ENCODE data around the gene CD8A. TPM values are rescaled to one million over a fixed set of nuclear protein-coding genes. Genes with fewer than 3 reads are reported as not detected.

Gene CD8A
- total RNA-seq, 1 donor from 2014 or later, result 0.19 TPM

DNA sequence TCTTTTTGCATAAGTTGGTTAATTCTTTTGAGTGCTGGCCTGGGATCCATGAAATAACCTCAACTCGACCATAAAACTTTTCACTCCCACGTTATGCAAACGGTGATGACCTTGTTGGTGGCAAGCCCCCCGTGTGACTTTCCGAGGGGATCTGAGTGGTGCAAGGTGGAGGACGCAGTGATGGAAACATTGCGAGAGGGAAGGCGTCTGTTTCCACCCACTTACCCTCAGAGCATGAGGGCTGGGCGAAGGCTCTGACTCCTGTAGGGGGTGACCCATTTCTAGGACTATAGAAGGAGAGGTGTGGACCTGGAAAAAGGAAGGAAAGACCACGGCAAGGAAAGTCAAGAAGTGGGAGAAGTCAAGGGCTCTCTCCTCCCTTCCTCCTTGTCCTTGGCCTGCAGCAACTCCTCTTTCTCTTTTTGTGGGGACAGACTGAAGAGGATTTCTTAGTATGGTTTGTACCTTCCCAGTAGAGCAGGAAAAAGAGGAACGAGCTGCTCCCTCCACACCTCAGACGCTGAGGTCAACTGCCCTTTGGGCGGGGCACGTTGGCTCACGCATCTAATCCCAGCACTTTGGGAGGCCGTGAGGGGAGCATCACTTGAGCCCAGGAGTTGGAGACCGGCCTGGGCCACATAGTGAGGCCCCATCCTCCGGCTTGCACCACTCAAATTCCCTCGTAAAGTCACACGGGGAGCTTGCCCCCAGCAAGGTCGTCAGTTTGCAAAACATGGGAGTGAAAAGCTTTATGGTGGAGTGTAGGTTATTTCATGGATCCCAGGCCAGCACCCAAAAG lies 15.5 kb upstream of the CD8A start:
- TF ChIP-seq, protein P1, sequence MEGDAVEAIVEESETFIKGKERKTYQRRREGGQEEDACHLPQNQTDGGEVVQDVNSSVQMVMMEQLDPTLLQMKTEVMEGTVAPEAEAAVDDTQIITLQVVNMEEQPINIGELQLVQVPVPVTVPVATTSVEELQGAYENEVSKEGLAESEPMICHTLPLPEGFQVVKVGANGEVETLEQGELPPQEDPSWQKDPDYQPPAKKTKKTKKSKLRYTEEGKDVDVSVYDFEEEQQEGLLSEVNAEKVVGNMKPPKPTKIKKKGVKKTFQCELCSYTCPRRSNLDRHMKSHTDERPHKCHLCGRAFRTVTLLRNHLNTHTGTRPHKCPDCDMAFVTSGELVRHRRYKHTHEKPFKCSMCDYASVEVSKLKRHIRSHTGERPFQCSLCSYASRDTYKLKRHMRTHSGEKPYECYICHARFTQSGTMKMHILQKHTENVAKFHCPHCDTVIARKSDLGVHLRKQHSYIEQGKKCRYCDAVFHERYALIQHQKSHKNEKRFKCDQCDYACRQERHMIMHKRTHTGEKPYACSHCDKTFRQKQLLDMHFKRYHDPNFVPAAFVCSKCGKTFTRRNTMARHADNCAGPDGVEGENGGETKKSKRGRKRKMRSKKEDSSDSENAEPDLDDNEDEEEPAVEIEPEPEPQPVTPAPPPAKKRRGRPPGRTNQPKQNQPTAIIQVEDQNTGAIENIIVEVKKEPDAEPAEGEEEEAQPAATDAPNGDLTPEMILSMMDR (IDR thresholded peaks at IDR 0.05; ENCODE audit: unreplicated experiment), result no peak
- Mint-ChIP-seq H3K27ac (no peak overlapping the region), H3K4me3 (ENCODE audit: low read depth) (no peak overlapping the region), H3K36me3 (ENCODE audit: insufficient read depth) (no peaks in the 10 kb centered on the region), H3K9me3 (ENCODE audit: low read depth) (no peaks in the 10 kb centered on the region), H3K4me1 (ENCODE audit: low read depth) (peaks cover 6% of the 10 kb centered on the region), H3K27me3 (peaks cover 31% of the 10 kb centered on the region)
- DNase-seq (ENCODE audit: low spot score, unreplicated experiment), result no peak

DNA sequence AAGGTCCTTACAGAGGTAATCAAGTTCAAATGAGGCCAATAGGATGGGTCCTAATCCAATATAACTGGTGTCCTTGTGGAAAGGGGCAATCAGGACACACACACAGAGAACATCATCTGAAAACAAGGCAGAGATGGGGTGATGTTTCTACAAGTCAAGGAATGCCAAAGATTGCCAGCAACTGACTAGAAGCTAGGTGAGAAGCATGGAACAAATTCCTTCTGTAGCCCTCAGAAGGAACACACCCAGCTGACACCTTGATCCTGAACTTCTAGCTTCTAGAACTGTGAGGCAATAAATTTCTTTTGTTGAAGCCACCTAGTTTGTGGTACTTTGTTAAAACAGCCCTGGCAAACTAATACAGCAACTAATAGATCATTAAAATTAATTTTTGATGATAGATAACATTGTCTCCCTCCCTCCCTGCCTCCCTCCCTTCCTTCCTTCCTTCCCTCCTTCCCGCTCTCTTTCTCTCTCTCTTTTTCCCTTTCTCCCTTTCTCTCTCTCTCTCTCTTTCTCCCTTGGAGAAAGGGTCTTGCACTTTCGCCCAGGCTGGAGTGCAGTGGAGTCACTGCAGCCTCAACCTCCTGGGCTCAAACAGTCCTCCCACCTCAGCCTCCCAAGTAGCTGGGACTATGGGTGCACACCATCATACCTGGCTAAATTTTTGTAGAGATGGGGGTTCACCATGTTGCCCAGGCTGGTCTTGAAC lies 10.3 kb upstream of the CD8A start:
- Mint-ChIP-seq H3K27me3 (peaks cover 19% of the 10 kb centered on the region), H3K27ac (no peak overlapping the region), H3K36me3 (ENCODE audit: insufficient read depth) (peaks cover 6% of the 10 kb centered on the region), H3K9me3 (ENCODE audit: low read depth) (peaks cover 12% of the 10 kb centered on the region), H3K4me1 (ENCODE audit: low read depth) (no peaks in the 10 kb centered on the region), H3K4me3 (ENCODE audit: low read depth) (no peak overlapping the region)
- no peak for DNase-seq (ENCODE audit: low spot score, unreplicated experiment)
- TF ChIP-seq, protein P1 (IDR thresholded peaks at IDR 0.05; ENCODE audit: unreplicated experiment), result no peak

DNA sequence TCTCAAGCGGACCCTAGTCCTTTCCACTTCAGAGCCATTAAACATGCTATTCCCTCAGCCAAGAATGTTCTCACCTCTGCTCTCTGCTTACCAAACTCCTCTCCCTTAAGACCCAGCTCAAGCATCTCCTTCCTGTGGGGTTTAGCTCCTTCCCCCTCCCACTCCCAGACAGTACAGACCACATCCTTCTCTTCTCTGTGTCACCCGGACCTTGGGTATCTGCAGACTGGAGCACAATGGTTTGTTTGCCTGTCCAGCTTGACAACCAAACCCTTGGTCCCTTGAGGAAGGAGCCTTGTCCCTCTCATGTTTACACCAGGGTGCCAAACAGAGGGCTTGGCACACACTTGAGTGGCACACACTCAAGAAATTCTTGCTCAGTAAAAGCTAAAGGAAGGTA lies 4.1 kb upstream of the CD8A start:
- DNase-seq (ENCODE audit: low spot score, unreplicated experiment), result no peak
- Mint-ChIP-seq H3K27me3 (peaks cover 65% of the 10 kb centered on the region), H3K27ac (no peak overlapping the region), H3K4me3 (ENCODE audit: low read depth) (no peak overlapping the region), H3K4me1 (ENCODE audit: low read depth) (peaks cover 5% of the 10 kb centered on the region), H3K9me3 (ENCODE audit: low read depth) (peaks cover 23% of the 10 kb centered on the region), H3K36me3 (ENCODE audit: insufficient read depth) (peaks cover 7% of the 10 kb centered on the region)
- TF ChIP-seq, protein P1 (IDR thresholded peaks at IDR 0.05; ENCODE audit: unreplicated experiment), result no peak

DNA sequence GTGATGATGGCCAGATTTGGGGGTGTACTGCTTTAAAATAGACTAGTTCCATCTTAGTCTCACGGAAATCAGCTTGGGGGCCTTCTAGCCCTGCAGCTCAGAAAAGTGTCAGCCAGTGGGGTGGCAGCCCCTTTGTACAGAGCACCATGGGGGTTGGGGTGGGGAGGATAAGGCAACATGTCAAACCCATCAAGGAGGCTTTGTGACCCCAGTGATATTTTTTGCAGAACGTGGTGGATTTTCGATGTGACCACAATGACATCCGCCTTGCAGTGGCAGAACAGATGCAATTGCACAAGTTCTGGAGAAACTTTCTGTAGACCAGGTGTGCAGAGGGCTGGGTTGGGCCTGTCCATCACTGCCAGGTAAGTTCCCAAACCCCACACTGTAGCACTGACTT lies 3.0 kb upstream of the CD8A start:
- H3K4me1 Mint-ChIP-seq (ENCODE audit: low read depth), result peaks cover 5% of the 10 kb centered on the region
- DNase-seq (ENCODE audit: low spot score, unreplicated experiment), result no peak
- TF ChIP-seq, protein P1 (IDR thresholded peaks at IDR 0.05; ENCODE audit: unreplicated experiment), result no peak
- H3K9me3 Mint-ChIP-seq (ENCODE audit: low read depth), result peaks cover 23% of the 10 kb centered on the region
- H3K27ac Mint-ChIP-seq, result no peak overlapping the region
- peaks cover 7% of the 10 kb centered on the region for H3K36me3 Mint-ChIP-seq (ENCODE audit: insufficient read depth)
- H3K4me3 Mint-ChIP-seq (ENCODE audit: low read depth), result no peak overlapping the region
- H3K27me3 Mint-ChIP-seq, result peaks cover 72% of the 10 kb centered on the region

DNA sequence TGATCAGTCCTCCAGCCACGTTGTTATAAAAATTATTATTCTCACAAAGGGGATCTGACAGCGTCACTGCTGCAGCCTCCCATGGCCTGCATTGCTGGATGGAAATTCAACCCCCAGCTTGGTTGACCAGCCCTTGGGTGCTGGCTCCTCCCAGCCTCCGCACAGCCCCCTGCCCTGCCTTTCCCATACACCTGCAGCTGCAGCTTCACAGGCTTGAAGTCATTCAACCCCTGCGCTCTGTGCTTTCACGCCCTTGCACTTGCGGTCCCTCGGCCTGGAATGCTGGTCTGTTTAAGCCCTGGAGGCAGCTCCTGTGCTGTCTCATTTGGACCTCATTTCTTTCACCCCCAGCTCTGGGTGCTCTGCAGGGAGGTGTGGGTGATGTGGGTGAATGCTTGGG lies 860 bp upstream of the CD8A start:
- peaks cover 2% of the 10 kb centered on the region for H3K36me3 Mint-ChIP-seq (ENCODE audit: insufficient read depth)
- DNase-seq (ENCODE audit: low spot score, unreplicated experiment), result no peak
- H3K9me3 Mint-ChIP-seq (ENCODE audit: low read depth), result peaks cover 15% of the 10 kb centered on the region
- H3K27ac Mint-ChIP-seq, result no peak overlapping the region
- peak overlapping the region; percentile 40 for H3K4me3 Mint-ChIP-seq (ENCODE audit: low read depth)
- H3K4me1 Mint-ChIP-seq (ENCODE audit: low read depth), result peaks cover 5% of the 10 kb centered on the region
- peaks cover 83% of the 10 kb centered on the region for H3K27me3 Mint-ChIP-seq
- TF ChIP-seq, protein P1 (IDR thresholded peaks at IDR 0.05; ENCODE audit: unreplicated experiment), result no peak
